ENCODE data around the gene ARFGEF2.

- TF ChIP-seq CTCF (IDR thresholded peaks at IDR 0.05; ENCODE audit: low read depth, low read length, poor library complexity, severe bottlenecking) (peak; percentile 44), EZH2phosphoT487 (IDR thresholded peaks at IDR 0.05; ENCODE audit: borderline replicate concordance, low read length) (no peak)
These were observed 107.2 kb downstream of the ARFGEF2 start for GRCh38 chr20:49028684-49029083.
